Upper lobe of left lung (tissue), 6 donors: ENCODE measurements around the gene TMEM150A. TPM values are rescaled to one million over a fixed set of nuclear protein-coding genes. Genes with fewer than 3 reads are reported as not detected.

Experiments
- ATAC-seq, 2 donors: fragments of 200-7000 bp; cut with Tn5 transposase; one replicate each; pipeline ENCODE4 v1.9.1; 2022; ENCODE audit warnings: mild to moderate bottlenecking in 2 of 2, moderate library complexity in 2 of 2; ENCODE audit not compliant: low FRiP score in 2 of 2
- DNase-seq, 2 donors: peaks; one replicate each; pipeline ENCODE4 v3.0.0-alpha.2; 2019 to 2020
- H3K27ac ChIP-seq, 4 donors: fragments of 200-600 bp; sonication (generic); one replicate each; pipeline ENCODE4 v1.5.1; 2016 to 2019
- H3K27me3 ChIP-seq, 4 donors: fragments of 200-600 bp; sonication (generic); one replicate each; pipeline ENCODE4 v1.5.1; 2017 to 2019
- H3K36me3 ChIP-seq, 4 donors: fragments of 200-600 bp; sonication (generic); one replicate each; pipeline ENCODE4 v1.5.1; 2016 to 2019
- H3K4me1 ChIP-seq, 4 donors: fragments of 200-600 bp; sonication (generic); one replicate each; pipeline ENCODE4 v1.5.1; 2018 to 2019
- H3K4me3 ChIP-seq, 4 donors: fragments of 200-600 bp; sonication (generic); one replicate each; pipeline ENCODE4 v1.5.1; 2017 to 2019; ENCODE audit warnings: mild to moderate bottlenecking in 2 of 4, moderate library complexity in 1 of 4
- H3K9me3 ChIP-seq, 4 donors: fragments of 200-600 bp; sonication (generic); one replicate each; pipeline ENCODE4 v1.5.1; 2018 to 2019
- CTCF ChIP-seq, 6 experiments: fragments of 450-650 bp in 4 of 6; fragments of 200-600 bp in 2 of 6; sonication (generic) in 2 of 6; IDR thresholded peaks; one replicate each; pipeline ENCODE4 v1.5.1; 2016 to 2019; ENCODE audit warnings: antibody characterized with exemption in 6 of 6
- EP300 ChIP-seq, 4 donors: sonication (generic); formaldehyde crosslinking; IDR thresholded peaks; one replicate each; pipeline ENCODE4 v1.5.1; 2017; ENCODE audit warnings: antibody characterized with exemption in 4 of 4, control low read depth in 2 of 4
- POLR2A ChIP-seq, 4 donors: fragments of 450-650 bp; IDR thresholded peaks; one replicate each; pipeline ENCODE4 v1.5.1; 2016 to 2017; ENCODE audit warnings: antibody characterized with exemption in 4 of 4, mild to moderate bottlenecking in 2 of 4
- POLR2AphosphoS5 ChIP-seq, 2 donors: sonication (generic); formaldehyde crosslinking; IDR thresholded peaks; one replicate each; pipeline ENCODE4 v1.5.1; 2017; ENCODE audit warnings: antibody characterized with exemption in 2 of 2
- WGBS, 2 donors: methylation state at CpG; one replicate each; pipeline ENCODE4 v1.1.5; 2017 to 2018; 5-methylcytosine and 5-hydroxymethylcytosine counted together
- total RNA-seq, 6 donors: library from RNA; depleted of rRNA in 4 of 6; stranded (reverse); fragments of >200 nt in 4 of 6; gene quantifications; one replicate each; pipeline versions ENCODE4 v1.1.0 to v1.2.1, GENCODE V29; 2016 to 2021
- donor health status: DM: no; HTN: no; CAD: no; lungs with moderate emphysema.
- donor health status: DM: no; HTN: yes; CAD: no; lungs with severe emphysema.

TMEM150A gene
- total RNA-seq, 6 donors from 2014 or later: 18.9 to 45.8 (median 32.0) TPM

- WGBS, 2 donors: 88 to 89% methylated on average over 3 of the region's 3 CpGs
- Histone ChIP-seq H3K9me3 (no peaks in the 10 kb centered on the region), H3K27me3 (no peaks in the 10 kb centered on the region), H3K36me3 (peaks cover 42 to 100% (median 91%) of the 10 kb centered on the region in 4 donors), H3K4me1 (peaks cover 0 to 2% (median under 1%) of the 10 kb centered on the region in 4 donors), H3K4me3 (no peak overlapping the region), H3K27ac (no peak overlapping the region)
- DNase-seq: no peak
- TF ChIP-seq EP300 (IDR thresholded peaks at IDR 0.05): no peak
- no peak for TF ChIP-seq POLR2A (IDR thresholded peaks at IDR 0.05)
- no peak for TF ChIP-seq POLR2AphosphoS5 (IDR thresholded peaks at IDR 0.05)
- TF ChIP-seq CTCF (IDR thresholded peaks at IDR 0.05): no peak
- no peak for ATAC-seq
These were observed 40.2 kb upstream of the TMEM150A start for GRCh38 chr2:85642725-85643124.

GRCh38 chr2:85635636-85636035, 33.1 kb upstream of the TMEM150A start:
- TF ChIP-seq CTCF (IDR thresholded peaks at IDR 0.05) (no peak), EP300 (IDR thresholded peaks at IDR 0.05) (no peak), POLR2AphosphoS5 (IDR thresholded peaks at IDR 0.05) (no peak), POLR2A (IDR thresholded peaks at IDR 0.05) (no peak)
- no peaks in the 10 kb centered on the region for H3K27me3 ChIP-seq
- no peak overlapping the region for H3K27ac ChIP-seq
- peaks cover 0 to 4% (median 2%) of the 10 kb centered on the region in 4 donors for H3K4me1 ChIP-seq
- no peak for DNase-seq
- ATAC-seq: no peak
- WGBS, 2 donors: 70 to 77% methylated on average over 4 of the region's 4 CpGs
- H3K4me3 ChIP-seq: no peak overlapping the region
- H3K9me3 ChIP-seq: no peaks in the 10 kb centered on the region
- H3K36me3 ChIP-seq: peaks cover 38 to 97% (median 83%) of the 10 kb centered on the region in 4 donors

- no peak overlapping the region for H3K4me3 ChIP-seq
- H3K36me3 ChIP-seq: peaks cover 41 to 97% (median 81%) of the 10 kb centered on the region in 4 donors
- WGBS, 2 donors: 76 to 84% methylated on average over 8 of the region's 8 CpGs
- peaks cover 0 to 4% (median 2%) of the 10 kb centered on the region in 4 donors for H3K4me1 ChIP-seq
- H3K27me3 ChIP-seq: no peaks in the 10 kb centered on the region
- no peak for ATAC-seq
- peak overlapping the region in 1 of 4 donors; percentile 17 for H3K27ac ChIP-seq
- no peak for TF ChIP-seq POLR2AphosphoS5 (IDR thresholded peaks at IDR 0.05)
- TF ChIP-seq POLR2A (IDR thresholded peaks at IDR 0.05): no peak
- TF ChIP-seq CTCF (IDR thresholded peaks at IDR 0.05): no peak
- no peak for TF ChIP-seq EP300 (IDR thresholded peaks at IDR 0.05)
- no peak for DNase-seq
- H3K9me3 ChIP-seq: no peaks in the 10 kb centered on the region
These were observed 32.5 kb upstream of the TMEM150A start for GRCh38 chr2:85635011-85635410.

GRCh38 chr2:85631316-85631715, 28.8 kb upstream of the TMEM150A start:
- Histone ChIP-seq H3K4me1 (no peaks in the 10 kb centered on the region), H3K9me3 (no peaks in the 10 kb centered on the region), H3K27ac (no peak overlapping the region), H3K4me3 (no peak overlapping the region), H3K27me3 (no peaks in the 10 kb centered on the region), H3K36me3 (peaks cover 51 to 97% (median 86%) of the 10 kb centered on the region in 4 donors)
- TF ChIP-seq EP300 (IDR thresholded peaks at IDR 0.05): no peak
- no peak for TF ChIP-seq CTCF (IDR thresholded peaks at IDR 0.05)
- no peak for TF ChIP-seq POLR2AphosphoS5 (IDR thresholded peaks at IDR 0.05)
- TF ChIP-seq POLR2A (IDR thresholded peaks at IDR 0.05): no peak
- ATAC-seq (no peak), DNase-seq (no peak)
- WGBS, 2 donors: 95 to 98% methylated on average over 3 of the region's 3 CpGs

- Histone ChIP-seq H3K4me1 (no peaks in the 10 kb centered on the region), H3K36me3 (peaks cover 74 to 100% (median 92%) of the 10 kb centered on the region in 4 donors), H3K27me3 (no peaks in the 10 kb centered on the region), H3K9me3 (no peaks in the 10 kb centered on the region), H3K27ac (no peak overlapping the region), H3K4me3 (no peak overlapping the region)
- 53 to 61% methylated on average over 2 of the region's 2 CpGs for WGBS, 2 donors
- ATAC-seq (no peak), DNase-seq (no peak)
- TF ChIP-seq POLR2AphosphoS5 (IDR thresholded peaks at IDR 0.05) (no peak), EP300 (IDR thresholded peaks at IDR 0.05) (no peak), POLR2A (IDR thresholded peaks at IDR 0.05) (no peak), CTCF (IDR thresholded peaks at IDR 0.05) (no peak)
These were observed 26.2 kb upstream of the TMEM150A start for GRCh38 chr2:85628658-85629057.
